K562 (cell line): ENCODE measurements around the gene CSTF1. TPM values are rescaled to one million over a fixed set of nuclear protein-coding genes. Genes with fewer than 3 reads are reported as not detected.

ENCODE experiments used
- CC2D1A ChIP-seq: fragments of 450-650 bp; IDR thresholded peaks from 2 replicates; pipeline ENCODE4 v1.6.1; 2017; ENCODE audit warnings: mild to moderate bottlenecking
- GTF2F1 ChIP-seq: IDR thresholded peaks from 2 replicates; pipeline ENCODE4 v1.6.1; 2011; ENCODE audit warnings: low read depth, low read length, improper control_type of control experiment
- MBD2 ChIP-seq: sonication (generic); IDR thresholded peaks from 2 replicates; pipeline ENCODE4 v1.6.1; 2016; ENCODE audit warnings: low read depth, borderline replicate concordance
- MYNN ChIP-seq, 2 experiments: sonication (generic); formaldehyde crosslinking in 1 of 2; IDR thresholded peaks; 2 replicates each; pipeline versions ENCODE4 v1.5.0 to v1.6.1; 2016 to 2020; ENCODE audit warnings: antibody characterized with exemption in 1 of 2, missing genetic modification reagents in 1 of 2
- NCOA2 ChIP-seq, 2 experiments: fragments of 450-650 bp; IDR thresholded peaks; 2 replicates each; pipeline ENCODE4 v1.6.1; 2018; ENCODE audit warnings: mild to moderate bottlenecking in 2 of 2, moderate library complexity in 1 of 2; ENCODE audit not compliant: partially characterized antibody in 2 of 2
- NFXL1 ChIP-seq: fragments of 450-650 bp; formaldehyde crosslinking; IDR thresholded peaks from 2 replicates; pipeline ENCODE4 v1.4.0; 2021; ENCODE audit warnings: mild to moderate bottlenecking
- POU5F1 ChIP-seq: fragments of 150-350 bp; IDR thresholded peaks from 2 replicates; pipeline ENCODE4 v1.6.1; 2014; ENCODE audit warnings: borderline replicate concordance, low read length, low read depth, mild to moderate bottlenecking; ENCODE audit not compliant: partially characterized antibody
- SMAD1 ChIP-seq: fragments of 150-350 bp; IDR thresholded peaks from 2 replicates; pipeline ENCODE4 v1.6.1; 2014; ENCODE audit warnings: low read length, low read depth; ENCODE audit not compliant: partially characterized antibody
- TAF9B ChIP-seq: fragments of 450-650 bp; IDR thresholded peaks from 2 replicates; pipeline ENCODE4 v1.6.1; 2018; ENCODE audit warnings: mild to moderate bottlenecking; ENCODE audit not compliant: partially characterized antibody
- U2AF2 ChIP-seq: fragments of 200-400 bp; formaldehyde crosslinking; optimal IDR thresholded peaks from 2 replicates; pipeline ENCODE3; 2017; ENCODE audit warnings: low read depth, mild to moderate bottlenecking, low read length
- ZNF589 ChIP-seq: fragments of 200-800 bp; sonication (Bioruptor generic); IDR thresholded peaks from 2 replicates; pipeline ENCODE4 v1.6.1; 2016; ENCODE audit warnings: low read depth, missing genetic modification characterization, missing compliant biosample characterization
- polyA plus RNA-seq, 8 experiments: library from polyadenylated mRNA; depleted of rRNA in 4 of 8; stranded (reverse) in 5 of 8; unstranded in 3 of 8; fragments of >200 nt; fragmentation: Nextera tagmentation in 2 of 8; fragmentation: Illumina TruSeq in 1 of 8; extraction: Ambion mirVana in 2 of 8; extraction: Trizol in 1 of 8; gene quantifications; 2 replicates each; pipeline versions ENCODE4 v1.2.1 to v1.2.3, GENCODE V29; 2011 to 2014; ENCODE audit warnings: inconsistent platforms in 1 of 8, missing spikeins in 1 of 8
- total RNA-seq, 7 experiments: library from RNA; depleted of rRNA in 6 of 7; stranded (reverse); fragments of >200 nt in 6 of 7; fragmentation: Illumina TruSeq in 2 of 7; extraction: Trizol in 2 of 7; gene quantifications; 2 replicates each; pipeline versions ENCODE4 v1.2.1 to v1.2.3, GENCODE V29; 2011 to 2021; ENCODE audit warnings: low replicate concordance in 1 of 7
- TF ChIP-seq, protein P1 (sequence below): sonication (generic); formaldehyde crosslinking; IDR thresholded peaks from 2 replicates; pipeline ENCODE4 v1.9.0; 2022; ENCODE audit warnings: mild to moderate bottlenecking, missing genetic modification reagents
- TF ChIP-seq, protein P2 (sequence below): fragments of 250-450 bp; sonication (Bioruptor Pico); IDR thresholded peaks from 2 replicates; pipeline ENCODE4 v1.8.0; 2022; ENCODE audit warnings: inconsistent platforms
- TF ChIP-seq, protein P3 (sequence below): fragments of 450-650 bp; formaldehyde crosslinking; IDR thresholded peaks from 2 replicates; pipeline ENCODE4 v1.4.0; 2020; ENCODE audit warnings: mild to moderate bottlenecking, moderate library complexity
- TF ChIP-seq, protein P4 (sequence below): fragments of 150-350 bp; IDR thresholded peaks from 2 replicates; pipeline ENCODE4 v1.6.1; 2014; ENCODE audit warnings: low read depth, mild to moderate bottlenecking, low read length, borderline replicate concordance
- TF ChIP-seq, protein P5 (sequence below), 2 experiments: fragments of 450-650 bp in 1 of 2; sonication (generic) in 1 of 2; formaldehyde crosslinking in 1 of 2; IDR thresholded peaks in 1 of 2; conservative IDR thresholded peaks in 1 of 2; 2 replicates each; pipeline versions ENCODE4 v1.6.1 to v1.8.1; 2016 to 2023; ENCODE audit warnings: mild to moderate bottlenecking in 2 of 2, moderate library complexity in 2 of 2, inconsistent platforms in 1 of 2, missing genetic modification reagents in 1 of 2

CSTF1 gene
- total and polyA plus RNA-seq, 9 of the 15 experiments (the other 6 are each of a cell fraction or from before 2014, with no cell fraction given), result 30.8 to 110 (median 53.4) TPM

DNA sequence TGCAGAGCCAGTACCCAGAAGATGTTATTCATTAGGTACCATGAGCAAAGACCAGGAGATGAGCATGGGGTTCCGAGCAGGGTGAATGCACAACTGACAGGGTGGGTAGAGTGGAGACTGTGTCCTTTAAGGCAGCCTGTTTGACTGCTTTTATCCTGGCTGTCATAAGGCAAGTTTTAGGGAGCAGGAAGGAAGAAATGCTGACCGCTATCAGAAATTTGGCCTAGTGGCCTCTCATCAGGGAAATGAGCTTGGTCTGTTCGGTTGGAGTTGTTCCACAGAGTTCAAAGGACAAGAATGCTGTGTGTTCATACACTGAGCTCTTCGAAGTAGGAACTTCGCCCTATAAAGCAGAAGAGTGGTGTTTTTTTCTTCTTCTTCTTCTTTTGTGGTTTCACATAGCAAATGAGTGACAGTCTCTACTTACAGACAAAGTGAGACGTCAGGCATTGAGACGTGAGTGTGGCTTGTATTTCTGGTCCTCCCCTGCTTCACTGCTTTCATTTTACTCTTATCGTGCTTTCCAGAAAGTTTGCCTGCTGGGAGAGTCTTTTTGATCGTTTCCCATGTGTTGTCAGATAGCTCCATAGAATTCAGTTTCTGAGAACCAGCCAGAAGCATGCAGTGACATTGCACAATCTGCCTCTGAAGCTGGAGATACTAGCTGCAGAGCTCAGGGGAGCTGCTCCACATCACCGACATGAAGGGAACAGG is 19.5 kb downstream of the CSTF1 start, which contains the start of gene CASS4 (continued):
- TF ChIP-seq, protein P1, sequence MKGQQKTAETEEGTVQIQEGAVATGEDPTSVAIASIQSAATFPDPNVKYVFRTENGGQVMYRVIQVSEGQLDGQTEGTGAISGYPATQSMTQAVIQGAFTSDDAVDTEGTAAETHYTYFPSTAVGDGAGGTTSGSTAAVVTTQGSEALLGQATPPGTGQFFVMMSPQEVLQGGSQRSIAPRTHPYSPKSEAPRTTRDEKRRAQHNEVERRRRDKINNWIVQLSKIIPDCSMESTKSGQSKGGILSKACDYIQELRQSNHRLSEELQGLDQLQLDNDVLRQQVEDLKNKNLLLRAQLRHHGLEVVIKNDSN (CRISPR knock-in tag), result no peak
- peak; percentile 67 for TF ChIP-seq SMAD1
- no peak for TF ChIP-seq NFXL1
- TF ChIP-seq, protein P2, sequence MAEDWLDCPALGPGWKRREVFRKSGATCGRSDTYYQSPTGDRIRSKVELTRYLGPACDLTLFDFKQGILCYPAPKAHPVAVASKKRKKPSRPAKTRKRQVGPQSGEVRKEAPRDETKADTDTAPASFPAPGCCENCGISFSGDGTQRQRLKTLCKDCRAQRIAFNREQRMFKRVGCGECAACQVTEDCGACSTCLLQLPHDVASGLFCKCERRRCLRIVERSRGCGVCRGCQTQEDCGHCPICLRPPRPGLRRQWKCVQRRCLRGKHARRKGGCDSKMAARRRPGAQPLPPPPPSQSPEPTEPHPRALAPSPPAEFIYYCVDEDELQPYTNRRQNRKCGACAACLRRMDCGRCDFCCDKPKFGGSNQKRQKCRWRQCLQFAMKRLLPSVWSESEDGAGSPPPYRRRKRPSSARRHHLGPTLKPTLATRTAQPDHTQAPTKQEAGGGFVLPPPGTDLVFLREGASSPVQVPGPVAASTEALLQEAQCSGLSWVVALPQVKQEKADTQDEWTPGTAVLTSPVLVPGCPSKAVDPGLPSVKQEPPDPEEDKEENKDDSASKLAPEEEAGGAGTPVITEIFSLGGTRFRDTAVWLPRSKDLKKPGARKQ, result no peak
- TF ChIP-seq, protein P3, sequence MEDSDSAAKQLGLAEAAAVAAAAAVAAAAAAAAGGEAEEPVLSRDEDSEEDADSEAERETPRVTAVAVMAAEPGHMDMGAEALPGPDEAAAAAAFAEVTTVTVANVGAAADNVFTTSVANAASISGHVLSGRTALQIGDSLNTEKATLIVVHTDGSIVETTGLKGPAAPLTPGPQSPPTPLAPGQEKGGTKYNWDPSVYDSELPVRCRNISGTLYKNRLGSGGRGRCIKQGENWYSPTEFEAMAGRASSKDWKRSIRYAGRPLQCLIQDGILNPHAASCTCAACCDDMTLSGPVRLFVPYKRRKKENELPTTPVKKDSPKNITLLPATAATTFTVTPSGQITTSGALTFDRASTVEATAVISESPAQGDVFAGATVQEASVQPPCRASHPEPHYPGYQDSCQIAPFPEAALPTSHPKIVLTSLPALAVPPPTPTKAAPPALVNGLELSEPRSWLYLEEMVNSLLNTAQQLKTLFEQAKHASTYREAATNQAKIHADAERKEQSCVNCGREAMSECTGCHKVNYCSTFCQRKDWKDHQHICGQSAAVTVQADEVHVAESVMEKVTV (CRISPR knock-in tag), result peak; percentile 28; the same call in 1 of the 2 replicates
- TF ChIP-seq MBD2, result peak; percentile 90
- TF ChIP-seq ZNF589 (CRISPR knock-in tag), result peak; percentile 77
- TF ChIP-seq NCOA2 (IDR thresholded peaks at IDR 0.05; ENCODE audit: partially characterized antibody in 2 of 2), result peak; percentile 60 to 64
- TF ChIP-seq CC2D1A, result peak; percentile 96
- TF ChIP-seq GTF2F1, result 0 out of 2 replicates have a peak, but pooled peaks have one; percentile 50
- TF ChIP-seq, protein P4, sequence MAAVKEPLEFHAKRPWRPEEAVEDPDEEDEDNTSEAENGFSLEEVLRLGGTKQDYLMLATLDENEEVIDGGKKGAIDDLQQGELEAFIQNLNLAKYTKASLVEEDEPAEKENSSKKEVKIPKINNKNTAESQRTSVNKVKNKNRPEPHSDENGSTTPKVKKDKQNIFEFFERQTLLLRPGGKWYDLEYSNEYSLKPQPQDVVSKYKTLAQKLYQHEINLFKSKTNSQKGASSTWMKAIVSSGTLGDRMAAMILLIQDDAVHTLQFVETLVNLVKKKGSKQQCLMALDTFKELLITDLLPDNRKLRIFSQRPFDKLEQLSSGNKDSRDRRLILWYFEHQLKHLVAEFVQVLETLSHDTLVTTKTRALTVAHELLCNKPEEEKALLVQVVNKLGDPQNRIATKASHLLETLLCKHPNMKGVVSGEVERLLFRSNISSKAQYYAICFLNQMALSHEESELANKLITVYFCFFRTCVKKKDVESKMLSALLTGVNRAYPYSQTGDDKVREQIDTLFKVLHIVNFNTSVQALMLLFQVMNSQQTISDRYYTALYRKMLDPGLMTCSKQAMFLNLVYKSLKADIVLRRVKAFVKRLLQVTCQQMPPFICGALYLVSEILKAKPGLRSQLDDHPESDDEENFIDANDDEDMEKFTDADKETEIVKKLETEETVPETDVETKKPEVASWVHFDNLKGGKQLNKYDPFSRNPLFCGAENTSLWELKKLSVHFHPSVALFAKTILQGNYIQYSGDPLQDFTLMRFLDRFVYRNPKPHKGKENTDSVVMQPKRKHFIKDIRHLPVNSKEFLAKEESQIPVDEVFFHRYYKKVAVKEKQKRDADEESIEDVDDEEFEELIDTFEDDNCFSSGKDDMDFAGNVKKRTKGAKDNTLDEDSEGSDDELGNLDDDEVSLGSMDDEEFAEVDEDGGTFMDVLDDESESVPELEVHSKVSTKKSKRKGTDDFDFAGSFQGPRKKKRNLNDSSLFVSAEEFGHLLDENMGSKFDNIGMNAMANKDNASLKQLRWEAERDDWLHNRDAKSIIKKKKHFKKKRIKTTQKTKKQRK, result no peak
- TF ChIP-seq, protein P5, sequence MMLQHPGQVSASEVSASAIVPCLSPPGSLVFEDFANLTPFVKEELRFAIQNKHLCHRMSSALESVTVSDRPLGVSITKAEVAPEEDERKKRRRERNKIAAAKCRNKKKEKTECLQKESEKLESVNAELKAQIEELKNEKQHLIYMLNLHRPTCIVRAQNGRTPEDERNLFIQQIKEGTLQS (IDR thresholded peaks at IDR 0.05), result peak; percentile 82
- TF ChIP-seq, protein P5 (CRISPR knock-in tag; conservative IDR thresholded peaks at IDR 0.05), result 0 out of 2 replicates have a peak, but pooled peaks have one; percentile 20
- TF ChIP-seq POU5F1, result peak; percentile 8
- TF ChIP-seq TAF9B, result peak; percentile 95
- TF ChIP-seq U2AF2, result no peak
- TF ChIP-seq MYNN (IDR thresholded peaks at IDR 0.05), result peak; percentile 82
- no peak for TF ChIP-seq MYNN (CRISPR knock-in tag; IDR thresholded peaks at IDR 0.05)
